HepG2 (cell line): ENCODE results near the gene TAF6. TPM values are rescaled to one million over a fixed set of nuclear protein-coding genes. Genes with fewer than 3 reads are reported as not detected.
A peak's percentile ranks its signal among the peaks of the same experiment; 100 is the strongest.

ENCODE experiments used
- ATAC-seq: fragments of 200-7000 bp; cut with Tn5 transposase; 3 replicates; pipeline ENCODE4 v1.9.1; 2020; ENCODE audit warnings: mild to moderate bottlenecking, moderate library complexity
- BruUV-seq: library from RNA; stranded (reverse); fragments of 400-500 nt; replicated peaks from 2 replicates; lab custom pipeline; 2021; lab: Mats Ljungman, UMichigan
- CTCF ChIA-PET: fragments of 300-600 bp; formaldehyde crosslinking; extraction: SDS; loops from one replicate; lab custom pipeline; 2021; ENCODE audit warnings: low total read pairs, inconsistent platforms, low intra/inter-chr PET ratio; lab: Yijun Ruan, JAX
- POLR2A ChIA-PET: fragments of 350-600 bp; sonication (Branson Sonifier 250); formaldehyde crosslinking; loops from one replicate; lab custom pipeline; 2020; ENCODE audit warnings: antibody characterized with exemption, inconsistent platforms; lab: Yijun Ruan, JAX
- DNase-seq: peaks from one replicate; pipeline ENCODE4 v3.0.0-alpha.2; 2015; ENCODE audit warnings: low spot score
- FAIRE-seq: peaks from 3 replicates; lab custom pipeline; 2011; peaks lifted over from hg19 to GRCh38; lab: Jason Lieb, UNC
- H2AFZ ChIP-seq: one replicate; pipeline ENCODE4 v1.6.1; 2011; ENCODE audit warnings: low read length, inconsistent platforms
- H3K27ac ChIP-seq: fragments of 300-600 bp; 3 replicates; pipeline ENCODE4 v1.8.0; 2011; ENCODE audit warnings: mixed run types, mild to moderate bottlenecking, mixed read lengths, low read length, inconsistent platforms; ENCODE audit not compliant: insufficient read depth; ENCODE audit errors: extremely low read length
- H3K27me3 ChIP-seq, 2 experiments: fragments of 200-600 bp in 1 of 2; 2 replicates in 1 of 2; 3 replicates in 1 of 2; pipeline versions ENCODE4 v1.6.0 to v1.8.0; 2011; ENCODE audit warnings: low read length in 2 of 2, mild to moderate bottlenecking in 2 of 2, moderate library complexity in 2 of 2, inconsistent platforms in 1 of 2; ENCODE audit not compliant: insufficient read depth in 2 of 2, control insufficient read depth in 1 of 2
- H3K36me3 ChIP-seq, 2 experiments: fragments of 200-600 bp in 1 of 2; replicated peaks in 1 of 2; 2 replicates in 1 of 2; 3 replicates in 1 of 2; pipeline versions ENCODE4 v1.5.1 to v1.8.0; 2011; ENCODE audit warnings: low read length in 2 of 2, inconsistent platforms in 1 of 2; ENCODE audit not compliant: insufficient read depth in 2 of 2, control insufficient read depth in 1 of 2
- H3K4me1 ChIP-seq: 2 replicates; pipeline ENCODE4 v1.5.1; 2012; ENCODE audit warnings: low read length, inconsistent platforms; ENCODE audit not compliant: insufficient read depth
- H3K4me2 ChIP-seq: 2 replicates; pipeline ENCODE4 v1.6.0; 2011; ENCODE audit warnings: low read depth, low read length, inconsistent platforms
- H3K4me3 ChIP-seq, 3 experiments: fragments of 200-600 bp in 1 of 3; sonication (generic), shearing (Covaris generic) in 1 of 3; replicated peaks in 1 of 3; 2 replicates each; pipeline ENCODE4 v1.5.1; 2011 to 2016; ENCODE audit warnings: low read length in 3 of 3, inconsistent platforms in 2 of 3, low read depth in 2 of 3, mild to moderate bottlenecking in 2 of 3, control low read depth in 1 of 3, mixed read lengths in 1 of 3; ENCODE audit not compliant: insufficient read depth in 1 of 3
- H3K79me2 ChIP-seq: one replicate; pipeline ENCODE4 v1.6.1; 2011; ENCODE audit warnings: low read length, inconsistent platforms; ENCODE audit not compliant: insufficient read depth
- H3K9ac ChIP-seq: 2 replicates; pipeline ENCODE4 v1.6.0; 2011; ENCODE audit warnings: mild to moderate bottlenecking, low read depth, low read length, inconsistent platforms; ENCODE audit not compliant: insufficient read depth
- H3K9me3 ChIP-seq: 2 replicates; pipeline ENCODE4 v1.5.1; 2012; ENCODE audit warnings: mild to moderate bottlenecking, low read length
- H4K20me1 ChIP-seq: 2 replicates; pipeline ENCODE4 v1.6.0; 2011; ENCODE audit warnings: inconsistent platforms, mild to moderate bottlenecking, low read length, moderate library complexity; ENCODE audit not compliant: insufficient read depth
- ATRX ChIP-seq: sonication (generic); formaldehyde crosslinking; IDR thresholded peaks from 2 replicates; pipeline ENCODE4 v1.4.0; 2020; ENCODE audit warnings: missing genetic modification reagents, borderline replicate concordance
- MED13 ChIP-seq: sonication (generic); formaldehyde crosslinking; IDR thresholded peaks from 2 replicates; pipeline ENCODE4 v1.5.0; 2020; ENCODE audit warnings: missing genetic modification reagents
- MEIS1 ChIP-seq: sonication (generic); formaldehyde crosslinking; IDR thresholded peaks from 2 replicates; pipeline ENCODE4 v1.9.0; 2021; ENCODE audit warnings: mild to moderate bottlenecking, missing genetic modification reagents, moderate library complexity, borderline replicate concordance
- MLX ChIP-seq: IDR thresholded peaks from 2 replicates; pipeline ENCODE4 v1.6.1; 2016
- NFKBIZ ChIP-seq: IDR thresholded peaks from 2 replicates; pipeline ENCODE4 v1.6.1; 2018; ENCODE audit warnings: missing genetic modification reagents, missing compliant biosample characterization
- PAWR ChIP-seq: sonication (generic); formaldehyde crosslinking; IDR thresholded peaks from 2 replicates; pipeline ENCODE4 v1.4.0; 2020; ENCODE audit warnings: missing genetic modification reagents, mild to moderate bottlenecking, borderline replicate concordance
- PAX8 ChIP-seq: sonication (generic); formaldehyde crosslinking; IDR thresholded peaks from 2 replicates; pipeline ENCODE4 v1.8.0; 2022; ENCODE audit warnings: mild to moderate bottlenecking, missing genetic modification reagents, borderline replicate concordance
- PHF8 ChIP-seq: sonication (generic); formaldehyde crosslinking; IDR thresholded peaks from 2 replicates; pipeline ENCODE4 v1.5.0; 2020; ENCODE audit warnings: missing genetic modification reagents
- PRPF4 ChIP-seq: fragments of 200-400 bp; formaldehyde crosslinking; IDR thresholded peaks from 2 replicates; pipeline ENCODE4 v1.6.1; 2016; ENCODE audit warnings: low read length, low read depth; ENCODE audit not compliant: poor library complexity, severe bottlenecking
- THAP9 ChIP-seq: sonication (generic); formaldehyde crosslinking; IDR thresholded peaks from 2 replicates; pipeline ENCODE4; 2020; ENCODE audit warnings: missing genetic modification reagents, mild to moderate bottlenecking, borderline replicate concordance
- ZNF432 ChIP-seq: sonication (generic); formaldehyde crosslinking; IDR thresholded peaks from 2 replicates; pipeline ENCODE4 v1.5.0; 2020; ENCODE audit warnings: missing genetic modification reagents, mild to moderate bottlenecking, borderline replicate concordance
- WGBS: methylation state at CpG from one replicate; pipeline ENCODE4 v1.1.6; 2017; ENCODE audit warnings: low lambda C conversion rate; 5-methylcytosine and 5-hydroxymethylcytosine counted together
- in situ Hi-C: cut with HindIII; loops from 2 replicates; pipeline ENCODE4 v1.10.0; 2017; ENCODE audit warnings: low pct_unique_long_range_greater_than_20kb; ENCODE audit not compliant: extremely low pct_ligation_motif_present
- intact Hi-C: fragments of 100-400 bp; cut with micrococcal nuclease; formaldehyde crosslinking; loops from one replicate; pipeline ENCODE4 v1.10.0; 2022; ENCODE audit not compliant: unreplicated experiment
- polyA plus RNA-seq, 8 experiments: library from polyadenylated mRNA; depleted of rRNA in 3 of 8; stranded (reverse) in 7 of 8; unstranded in 1 of 8; fragments of >200 nt; fragmentation: Illumina TruSeq in 4 of 8; extraction: Trizol in 4 of 8; gene quantifications; 2 replicates each; pipeline versions ENCODE4 v1.2.1 to v1.2.3, GENCODE V29; 2011 to 2016; ENCODE audit warnings: low read depth in 4 of 8, missing spikeins in 1 of 8, mixed read lengths in 1 of 8; ENCODE audit not compliant: insufficient read depth in 1 of 8
- total RNA-seq, 5 experiments: library from RNA; depleted of rRNA; stranded (reverse); fragments of >200 nt; fragmentation: Illumina TruSeq; extraction: Trizol; gene quantifications; 2 replicates each; pipeline ENCODE4 v1.2.3, GENCODE V29; 2016; ENCODE audit warnings: low read depth in 1 of 5
- TF ChIP-seq, protein P1 (sequence below): sonication (generic); formaldehyde crosslinking; IDR thresholded peaks from 2 replicates; pipeline ENCODE4 v1.5.0; 2020; ENCODE audit warnings: mild to moderate bottlenecking, missing genetic modification reagents
- TF ChIP-seq, protein P2 (sequence below): sonication (generic); formaldehyde crosslinking; IDR thresholded peaks from 2 replicates; pipeline ENCODE4 v1.4.0; 2020; ENCODE audit warnings: missing genetic modification reagents; ENCODE audit errors: not compliant biosample characterization

The TAF6 gene
- total and polyA plus RNA-seq, 2 of the 13 experiments (the other 11 are each of a cell fraction or from before 2014, with no cell fraction given): 12.9 to 18.8 TPM

GRCh38 chr7:100118388-100119071, 628 bp downstream of the TAF6 start (continued):
- no peak for TF ChIP-seq MED13 (CRISPR knock-in tag)
- TF ChIP-seq PAX8 (CRISPR knock-in tag): no peak
- no peak for TF ChIP-seq MEIS1 (CRISPR knock-in tag)
- no peak for TF ChIP-seq PRPF4
- no peak for TF ChIP-seq ZNF432
- 0 out of 2 replicates have a peak, but pooled peaks have one; percentile 29 for TF ChIP-seq PAWR
- TF ChIP-seq, protein P1, sequence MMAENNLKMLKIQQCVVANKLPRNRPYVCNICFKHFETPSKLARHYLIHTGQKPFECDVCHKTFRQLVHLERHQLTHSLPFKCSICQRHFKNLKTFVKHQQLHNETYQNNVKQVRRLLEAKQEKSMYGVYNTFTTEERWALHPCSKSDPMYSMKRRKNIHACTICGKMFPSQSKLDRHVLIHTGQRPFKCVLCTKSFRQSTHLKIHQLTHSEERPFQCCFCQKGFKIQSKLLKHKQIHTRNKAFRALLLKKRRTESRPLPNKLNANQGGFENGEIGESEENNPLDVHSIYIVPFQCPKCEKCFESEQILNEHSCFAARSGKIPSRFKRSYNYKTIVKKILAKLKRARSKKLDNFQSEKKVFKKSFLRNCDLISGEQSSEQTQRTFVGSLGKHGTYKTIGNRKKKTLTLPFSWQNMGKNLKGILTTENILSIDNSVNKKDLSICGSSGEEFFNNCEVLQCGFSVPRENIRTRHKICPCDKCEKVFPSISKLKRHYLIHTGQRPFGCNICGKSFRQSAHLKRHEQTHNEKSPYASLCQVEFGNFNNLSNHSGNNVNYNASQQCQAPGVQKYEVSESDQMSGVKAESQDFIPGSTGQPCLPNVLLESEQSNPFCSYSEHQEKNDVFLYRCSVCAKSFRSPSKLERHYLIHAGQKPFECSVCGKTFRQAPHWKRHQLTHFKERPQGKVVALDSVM (CRISPR knock-in tag): peak; percentile 92
- TF ChIP-seq NFKBIZ (CRISPR knock-in tag): no peak

- 97% methylated on average over 7 of the region's 7 CpGs for WGBS
- H3K27ac ChIP-seq: no peak overlapping the region
- POLR2A ChIA-PET: no interaction called here
- CTCF ChIA-PET: no interaction called here
- H4K20me1 ChIP-seq: no peaks in the 10 kb centered on the region
- no peaks in the 10 kb centered on the region; a peak in 1 of 5 replicates for H3K27me3 ChIP-seq
- TF ChIP-seq, protein P2, sequence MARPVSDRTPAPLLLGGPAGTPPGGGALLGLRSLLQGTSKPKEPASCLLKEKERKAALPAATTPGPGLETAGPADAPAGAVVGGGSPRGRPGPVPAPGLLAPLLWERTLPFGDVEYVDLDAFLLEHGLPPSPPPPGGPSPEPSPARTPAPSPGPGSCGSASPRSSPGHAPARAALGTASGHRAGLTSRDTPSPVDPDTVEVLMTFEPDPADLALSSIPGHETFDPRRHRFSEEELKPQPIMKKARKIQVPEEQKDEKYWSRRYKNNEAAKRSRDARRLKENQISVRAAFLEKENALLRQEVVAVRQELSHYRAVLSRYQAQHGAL (CRISPR knock-in tag): no peak
- TF ChIP-seq PHF8 (CRISPR knock-in tag) (no peak), THAP9 (CRISPR knock-in tag) (no peak), MLX (CRISPR knock-in tag) (no peak), ATRX (CRISPR knock-in tag) (no peak)
- BruUV-seq: no TSS peak
- intact Hi-C loops (no loop called here), in situ Hi-C loops (no loop called here)
- peaks cover 8% of the 10 kb centered on the region for H3K79me2 ChIP-seq
- peaks cover 29% of the 10 kb centered on the region for H3K4me1 ChIP-seq
- FAIRE-seq (no peak), DNase-seq (no peak), ATAC-seq (no peak)
- no peak overlapping the region for H3K4me2 ChIP-seq
- H3K4me3 ChIP-seq: no peak overlapping the region
- H3K36me3 ChIP-seq: peaks cover 4 to 19% of the 10 kb centered on the region in 2 experiments; a peak in 3 of 5 replicates
- no peak overlapping the region for H3K9ac ChIP-seq
- H2AFZ ChIP-seq: no peak overlapping the region
- H3K9me3 ChIP-seq: no peaks in the 10 kb centered on the region
Measured at GRCh38 chr7:100115026-100115425, 4.1 kb downstream of the TAF6 start.
